Thymus (tissue), 11 donors: ENCODE data around the gene STARD8. TPM values are rescaled to one million over a fixed set of nuclear protein-coding genes. Genes with fewer than 3 reads are reported as not detected.

Experiments
- DNase-seq, 9 donors: peaks; one replicate each; pipeline ENCODE4 v3.0.0-alpha.2; 2013; ENCODE audit warnings: low spot score in 9 of 9, low read depth in 6 of 9, missing footprints in 1 of 9
- H3K27ac ChIP-seq, 2 donors: one replicate each; pipeline ENCODE4 v1.5.1; 2013; ENCODE audit warnings: control low read depth in 1 of 2, low read depth in 1 of 2, low read length in 1 of 2, mild to moderate bottlenecking in 1 of 2, moderate library complexity in 1 of 2
- H3K27me3 ChIP-seq, 2 donors: one replicate each; pipeline ENCODE4 v1.5.1; 2013; ENCODE audit warnings: low read length in 1 of 2; ENCODE audit not compliant: control insufficient read depth in 2 of 2, insufficient read depth in 1 of 2
- H3K36me3 ChIP-seq, 2 donors: one replicate each; pipeline ENCODE4 v1.5.1; 2013; ENCODE audit warnings: low read length in 1 of 2, mild to moderate bottlenecking in 1 of 2, moderate library complexity in 1 of 2; ENCODE audit not compliant: control insufficient read depth in 2 of 2, insufficient read depth in 2 of 2
- H3K4me1 ChIP-seq, 2 donors: one replicate each; pipeline ENCODE4 v1.5.1; 2013; ENCODE audit warnings: low read length in 2 of 2; ENCODE audit not compliant: control insufficient read depth in 2 of 2, insufficient read depth in 2 of 2
- H3K4me3 ChIP-seq, 2 donors: one replicate each; pipeline ENCODE4 v1.5.1; 2013; ENCODE audit warnings: low read length in 2 of 2, control low read depth in 1 of 2, mild to moderate bottlenecking in 1 of 2
- H3K9me3 ChIP-seq, 2 donors: one replicate each; pipeline ENCODE4 v1.5.1; 2013; ENCODE audit warnings: low read length in 1 of 2, mild to moderate bottlenecking in 1 of 2; ENCODE audit not compliant: control insufficient read depth in 2 of 2, insufficient read depth in 1 of 2
- WGBS: extraction: QIAGEN DNeasy Blood & Tissue Kit; methylation state at CpG from one replicate; pipeline ENCODE4 v1.1.7; 2013; 5-methylcytosine and 5-hydroxymethylcytosine counted together
- polyA plus RNA-seq: library from polyadenylated mRNA; stranded (reverse); fragments of 200-250 nt; gene quantifications from one replicate; pipeline ENCODE4 v1.2.3, GENCODE V29; 2013
- total RNA-seq: library from RNA; stranded (reverse); fragments of 120-200 nt; gene quantifications from one replicate; pipeline ENCODE4 v1.2.4, GENCODE V29; 2013
- donor health status: healthy.

The STARD8 gene
- total and polyA plus RNA-seq, 2 donors = 1.9 to 2.8 TPM

- Histone ChIP-seq H3K36me3 (no peaks in the 10 kb centered on the region), H3K27me3 (no peaks in the 10 kb centered on the region), H3K9me3 (no peaks in the 10 kb centered on the region), H3K27ac (no peak overlapping the region), H3K4me1 (no peaks in the 10 kb centered on the region), H3K4me3 (no peak overlapping the region)
- 95% methylated on average over 24 of the region's 24 CpGs for WGBS
- no peak for DNase-seq
These were observed 70.4 kb downstream of the STARD8 start for GRCh38 chrX:68717663-68718442.

GRCh38 chrX:68718443-68718820, 71.0 kb downstream of the STARD8 start:
- no peak for DNase-seq
- no peaks in the 10 kb centered on the region for H3K36me3 ChIP-seq
- no peaks in the 10 kb centered on the region for H3K27me3 ChIP-seq
- H3K27ac ChIP-seq = no peak overlapping the region
- no peak overlapping the region for H3K4me3 ChIP-seq
- no peaks in the 10 kb centered on the region for H3K9me3 ChIP-seq
- WGBS = 98% methylated on average over 10 of the region's 10 CpGs
- H3K4me1 ChIP-seq = no peaks in the 10 kb centered on the region

DNA sequence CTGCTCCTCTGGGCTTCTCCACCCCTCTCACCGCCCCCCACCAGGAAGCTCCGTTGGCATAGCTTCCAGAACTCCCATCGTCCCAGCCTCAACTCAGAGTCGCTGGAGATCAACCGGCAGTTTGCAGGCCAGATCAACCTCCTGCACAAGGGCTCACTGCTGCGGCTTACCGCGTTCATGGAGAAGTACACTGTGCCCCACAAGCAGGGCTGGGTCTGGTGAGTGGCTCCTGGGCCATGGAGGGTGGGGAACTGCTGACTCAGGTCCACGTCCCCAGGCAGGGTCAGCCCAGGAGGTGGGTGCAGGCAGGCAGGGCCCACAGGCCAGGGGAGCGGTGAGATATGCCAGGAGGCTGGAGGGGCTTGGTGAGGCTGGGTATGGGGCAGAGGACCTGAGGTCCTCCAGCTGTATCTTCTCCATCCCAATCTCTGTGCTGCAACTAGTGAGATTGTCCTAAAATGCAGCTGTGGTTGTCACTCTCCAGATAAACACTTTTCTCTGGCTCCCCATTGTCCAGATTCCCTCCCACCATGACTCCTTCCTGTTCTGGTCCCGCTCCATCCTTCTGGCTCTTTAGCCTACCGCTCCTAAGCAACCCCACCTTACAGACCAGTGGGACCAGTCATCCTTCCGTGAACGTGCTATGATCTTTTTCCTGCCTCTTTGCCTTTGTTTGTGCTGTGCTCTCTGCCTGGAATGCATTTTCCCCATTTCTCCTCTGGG, 71.9 kb downstream of the STARD8 start:
- no peak overlapping the region for H3K4me3 ChIP-seq
- 95% methylated on average over 14 of the region's 14 CpGs for WGBS
- no peak for DNase-seq
- no peaks in the 10 kb centered on the region for H3K9me3 ChIP-seq
- H3K4me1 ChIP-seq = no peaks in the 10 kb centered on the region
- no peaks in the 10 kb centered on the region for H3K36me3 ChIP-seq
- no peak overlapping the region for H3K27ac ChIP-seq
- no peaks in the 10 kb centered on the region for H3K27me3 ChIP-seq

DNA sequence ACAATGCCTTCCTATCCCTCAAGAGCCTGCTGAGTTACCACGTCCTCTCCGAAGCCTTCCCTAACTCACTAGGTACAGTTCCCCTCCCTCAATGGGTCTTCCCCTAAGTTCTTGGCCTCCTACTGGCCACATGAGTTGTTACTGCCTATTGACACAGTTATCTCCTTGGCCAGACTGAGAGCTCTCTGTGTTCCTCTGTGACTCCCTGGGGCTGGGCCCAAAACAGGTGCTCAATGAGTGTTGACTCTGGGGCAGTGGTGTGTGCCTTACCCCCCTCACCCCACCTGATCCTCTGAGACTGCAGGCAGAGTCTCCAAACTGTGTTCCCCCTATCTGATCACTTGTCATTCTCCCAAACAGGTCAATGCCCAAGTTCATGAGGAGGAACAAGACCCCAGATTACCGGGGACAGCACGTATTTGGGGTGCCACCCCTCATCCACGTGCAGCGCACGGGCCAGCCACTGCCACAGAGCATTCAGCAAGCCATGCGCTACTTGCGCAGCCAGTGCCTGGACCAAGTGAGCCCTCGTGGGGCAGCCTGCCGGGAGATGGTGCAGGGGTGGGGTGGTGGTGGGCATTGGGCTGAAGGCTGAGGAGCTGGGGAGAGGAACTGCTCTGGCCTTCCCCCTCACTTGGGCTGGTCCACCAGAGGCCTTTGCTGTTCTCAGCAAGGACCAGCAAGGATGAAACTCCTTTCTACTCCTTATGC, 72.6 kb downstream of the STARD8 start:
- Histone ChIP-seq H3K4me3 (no peak overlapping the region), H3K4me1 (no peaks in the 10 kb centered on the region), H3K27ac (no peak overlapping the region), H3K27me3 (no peaks in the 10 kb centered on the region), H3K36me3 (no peaks in the 10 kb centered on the region), H3K9me3 (no peaks in the 10 kb centered on the region)
- 98% methylated on average over 11 of the region's 11 CpGs for WGBS
- no peak for DNase-seq

GRCh38 chrX:68720851-68721250, 73.4 kb downstream of the STARD8 start:
- H3K4me1 ChIP-seq = no peaks in the 10 kb centered on the region
- H3K9me3 ChIP-seq = no peaks in the 10 kb centered on the region
- H3K36me3 ChIP-seq = no peaks in the 10 kb centered on the region
- H3K4me3 ChIP-seq = no peak overlapping the region
- WGBS = 95% methylated on average over 9 of the region's 9 CpGs
- no peak for DNase-seq
- H3K27me3 ChIP-seq = no peaks in the 10 kb centered on the region
- H3K27ac ChIP-seq = no peak overlapping the region

- no peaks in the 10 kb centered on the region for H3K9me3 ChIP-seq
- no peaks in the 10 kb centered on the region for H3K36me3 ChIP-seq
- 95% methylated on average over 7 of the region's 7 CpGs for WGBS
- no peak overlapping the region for H3K4me3 ChIP-seq
- H3K27me3 ChIP-seq = no peaks in the 10 kb centered on the region
- no peak overlapping the region for H3K27ac ChIP-seq
- no peaks in the 10 kb centered on the region for H3K4me1 ChIP-seq
- no peak for DNase-seq
These were observed 74.1 kb downstream of the STARD8 start for GRCh38 chrX:68721546-68721945.

DNA sequence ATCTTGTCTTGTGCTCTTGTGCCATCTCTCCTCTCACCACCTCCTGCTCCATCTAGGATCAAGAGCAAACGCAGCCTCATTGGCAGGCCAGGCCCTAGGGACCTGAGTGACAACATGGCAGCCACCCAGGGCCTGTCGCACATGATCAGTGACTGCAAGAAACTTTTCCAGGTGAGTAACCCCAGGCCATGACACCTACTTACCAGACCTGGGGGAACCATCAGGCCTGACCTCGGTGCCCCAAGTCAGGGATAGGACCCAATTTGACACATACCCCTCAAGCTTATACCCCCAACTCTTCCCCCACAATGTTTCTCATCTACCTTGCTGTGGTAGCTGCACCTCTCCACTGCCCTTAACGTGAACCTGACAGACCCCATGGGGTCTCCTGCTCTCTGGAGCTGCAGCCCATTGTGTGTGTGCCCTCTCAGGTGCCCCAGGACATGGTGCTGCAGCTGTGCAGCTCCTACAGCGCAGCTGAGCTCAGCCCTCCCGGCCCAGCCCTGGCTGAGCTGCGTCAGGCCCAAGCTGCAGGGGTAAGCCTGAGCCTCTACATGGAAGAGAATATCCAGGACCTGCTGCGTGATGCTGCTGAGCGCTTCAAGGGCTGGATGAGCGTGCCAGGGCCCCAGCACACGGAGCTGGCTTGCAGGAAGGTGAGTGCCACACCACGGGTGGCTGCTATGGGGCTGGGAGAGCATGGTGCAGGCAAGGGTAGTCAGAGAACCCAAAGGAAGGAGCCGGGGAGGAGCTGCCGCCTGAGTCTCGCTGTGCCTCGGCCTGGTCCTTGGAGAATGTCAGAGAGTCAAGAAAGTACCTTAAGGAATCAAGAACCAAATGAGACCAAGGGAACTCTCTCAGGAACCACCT, 74.8 kb downstream of the STARD8 start:
- no peaks in the 10 kb centered on the region for H3K4me1 ChIP-seq
- H3K4me3 ChIP-seq = no peak overlapping the region
- no peaks in the 10 kb centered on the region for H3K27me3 ChIP-seq
- no peaks in the 10 kb centered on the region for H3K9me3 ChIP-seq
- no peak overlapping the region for H3K27ac ChIP-seq
- no peaks in the 10 kb centered on the region for H3K36me3 ChIP-seq
- WGBS = 93% methylated on average over 16 of the region's 16 CpGs
- no peak for DNase-seq

GRCh38 chrX:68723491-68724155, 76.2 kb downstream of the STARD8 start:
- DNase-seq = no peak
- WGBS = 99% methylated on average over 24 of the region's 24 CpGs
- no peaks in the 10 kb centered on the region for H3K36me3 ChIP-seq

More at GRCh38 chrX:68723491-68724155, 76.2 kb downstream of the STARD8 start:
- Histone ChIP-seq H3K9me3 (no peaks in the 10 kb centered on the region), H3K27ac (no peak overlapping the region), H3K27me3 (no peaks in the 10 kb centered on the region), H3K4me1 (no peaks in the 10 kb centered on the region), H3K4me3 (no peak overlapping the region)
